ENCODE measurements around the gene SLC9A3. TPM values are rescaled to one million over a fixed set of nuclear protein-coding genes. Genes with fewer than 3 reads are reported as not detected.

SLC9A3 gene
- 0.39 TPM for total RNA-seq (2013)
- polyA plus RNA-seq, result under 1 TPM; 0.31 to 0.42 (median 0.36) TPM
- 0.28 and 0.48 TPM in 2 replicates for polyA minus RNA-seq
- 0 to 2.1 (median 0.08) reads per million in 11 experiments for total RNA-seq

DNA sequence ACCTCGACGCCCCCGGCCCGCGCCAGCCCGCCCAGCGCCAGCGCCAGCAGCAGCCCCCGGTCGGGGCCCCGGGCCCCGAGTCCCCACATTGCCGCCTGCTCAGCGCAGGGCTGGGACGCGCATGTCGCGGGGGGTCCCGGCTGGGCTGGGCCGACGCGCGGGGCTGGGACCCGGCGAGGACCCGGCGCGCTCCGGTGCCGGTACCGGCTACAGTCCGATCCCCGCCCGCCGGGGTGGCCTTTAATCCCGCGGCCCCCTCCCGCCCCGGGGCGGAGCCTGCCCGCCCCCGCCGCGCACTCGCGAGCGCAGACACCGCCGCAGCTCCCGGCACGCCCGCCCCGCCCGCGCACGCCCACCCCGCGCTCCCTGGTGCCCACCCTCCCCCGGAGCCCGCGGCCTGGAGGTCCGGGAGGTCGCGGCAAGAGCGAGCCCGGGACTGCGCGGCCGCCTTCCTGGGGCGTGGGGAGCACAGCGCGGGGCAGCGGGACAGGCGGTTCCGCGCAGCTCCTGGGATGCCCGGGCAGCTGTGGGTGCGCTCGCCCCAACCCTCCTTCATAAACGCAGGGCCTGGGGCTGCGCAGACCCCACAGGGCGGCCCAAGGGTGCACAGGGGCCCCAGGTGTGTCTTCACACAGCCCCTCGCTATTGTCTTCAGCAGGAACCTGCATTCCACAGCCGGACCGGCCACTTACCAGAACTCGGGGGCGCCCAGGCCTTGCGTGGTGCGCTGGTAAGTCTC lies at the start of gene SLC9A3:
SLC9A3 (minus strand) TSS at position 216 of the 739 bp plus-strand sequence.
- H3K9me3 Mint-ChIP-seq, result peaks cover 0 to 26% (median 12%) of the 10 kb centered on the region in 7 donors
- Histone ChIP-seq H2AFZ (ENCODE audit: insufficient read depth, low read depth, low read length, poor library complexity, severe bottlenecking) (no peak within 1 kb of the TSS), H3K9me3 (replicated peaks in 1 of 2; ENCODE audit: control insufficient read depth in 1 of 2, insufficient read depth in 1 of 2, low read length in 2 of 2) (peaks cover 0 to 26% of the 10 kb centered on the region in 2 donors), H3K4me3 (replicated peaks in 1 of 3; ENCODE audit: low read depth in 2 of 3, low read length in 3 of 3) (no peak within 1 kb of the TSS), H3K36me3 (replicated peaks in 1 of 2; ENCODE audit: control insufficient read depth in 1 of 2, insufficient read depth in 2 of 2, low read length in 2 of 2) (no peaks in the 10 kb centered on the region), H3K9ac (ENCODE audit: insufficient read depth, low read length, poor library complexity, severe bottlenecking) (no peak within 1 kb of the TSS), H4K20me1 (ENCODE audit: insufficient read depth, low read length) (no peaks in the 10 kb centered on the region), H3K27ac (ENCODE audit: low read depth in 1 of 2, low read length in 2 of 2) (no peak within 1 kb of the TSS), H3K27me3 (ENCODE audit: control insufficient read depth in 2 of 2, insufficient read depth in 2 of 2, low read length in 2 of 2) (peaks cover 43 to 82% of the 10 kb centered on the region in 2 donors), H3K4me1 (ENCODE audit: control insufficient read depth in 1 of 2, insufficient read depth in 2 of 2, low read length in 2 of 2) (peaks cover 12 to 16% of the 10 kb centered on the region in 2 donors), H3K79me2 (ENCODE audit: insufficient read depth, low read length) (no peaks in the 10 kb centered on the region), H3K4me2 (replicated peaks; ENCODE audit: extremely low read depth, low read length, poor library complexity, severe bottlenecking) (no peak within 1 kb of the TSS)
- H3K36me3 Mint-ChIP-seq, result peaks cover 0 to 6% of the 10 kb centered on the region in 2 donors
- intact Hi-C loops (cut with micrococcal nuclease), result no loop called here
- H3K4me1 Mint-ChIP-seq, result peaks cover 15% of the 10 kb centered on the region
- no peak within 1 kb of the TSS for H3K27ac Mint-ChIP-seq
- peaks cover 76 to 94% (median 80%) of the 10 kb centered on the region in 3 donors for H3K27me3 Mint-ChIP-seq (ENCODE audit: low read depth in 3 of 3)
- TF ChIP-seq CTCF (IDR thresholded peaks at IDR 0.05), result no peak
- WGBS (ENCODE audit: insufficient coverage), result 3% methylated on average over 88 of the region's 89 CpGs
- peak within 1 kb of the TSS in 1 of 2 donors; percentile 87 for H3K4me3 Mint-ChIP-seq
- DNase-seq, result no peak

GRCh38 chr5:573976-574375 lies 49.7 kb upstream of the SLC9A3 start:
- DNase-seq, result no peak
- H3K4me2 ChIP-seq (replicated peaks; ENCODE audit: extremely low read depth, low read length, poor library complexity, severe bottlenecking), result no peak overlapping the region
- no peak overlapping the region for H3K4me3 Mint-ChIP-seq
- H3K9me3 ChIP-seq (replicated peaks in 1 of 2; ENCODE audit: control insufficient read depth in 1 of 2, insufficient read depth in 1 of 2, low read length in 2 of 2), result peaks cover 6 to 13% of the 10 kb centered on the region in 2 donors
- no peaks in the 10 kb centered on the region for H4K20me1 ChIP-seq (ENCODE audit: insufficient read depth, low read length)
- no peak overlapping the region for H3K27ac ChIP-seq (ENCODE audit: low read depth in 1 of 2, low read length in 2 of 2)
- no peaks in the 10 kb centered on the region for H3K36me3 ChIP-seq (replicated peaks in 1 of 2; ENCODE audit: control insufficient read depth in 1 of 2, insufficient read depth in 2 of 2, low read length in 2 of 2)
- H3K27me3 ChIP-seq (ENCODE audit: control insufficient read depth in 2 of 2, insufficient read depth in 2 of 2, low read length in 2 of 2), result peaks cover 0 to 3% of the 10 kb centered on the region in 2 donors
- no peak overlapping the region for H2AFZ ChIP-seq (ENCODE audit: insufficient read depth, low read depth, low read length, poor library complexity, severe bottlenecking)
- no peak overlapping the region for H3K27ac Mint-ChIP-seq
- peaks cover 3 to 30% (median 15%) of the 10 kb centered on the region in 7 donors for H3K9me3 Mint-ChIP-seq
- no peaks in the 10 kb centered on the region for H3K4me1 ChIP-seq (ENCODE audit: control insufficient read depth in 1 of 2, insufficient read depth in 2 of 2, low read length in 2 of 2)
- intact Hi-C loops (cut with micrococcal nuclease), result no loop called here
- no peaks in the 10 kb centered on the region for H3K36me3 Mint-ChIP-seq
- TF ChIP-seq CTCF (IDR thresholded peaks at IDR 0.05), result no peak
- H3K4me3 ChIP-seq (replicated peaks in 1 of 3; ENCODE audit: low read depth in 2 of 3, low read length in 3 of 3), result no peak overlapping the region
- H3K9ac ChIP-seq (ENCODE audit: insufficient read depth, low read length, poor library complexity, severe bottlenecking), result no peak overlapping the region
- 57% methylated on average over 12 of the region's 16 CpGs for WGBS (ENCODE audit: insufficient coverage)
- no peaks in the 10 kb centered on the region for H3K79me2 ChIP-seq (ENCODE audit: insufficient read depth, low read length)
- peaks cover 11 to 45% (median 12%) of the 10 kb centered on the region in 3 donors for H3K27me3 Mint-ChIP-seq (ENCODE audit: low read depth in 3 of 3)
- no peaks in the 10 kb centered on the region for H3K4me1 Mint-ChIP-seq
